ENCODE results near the gene TIMM22.
"Not testable (repeated sequence)": the region's sequence is repeated elsewhere in the genome, so short reads cannot be mapped to it uniquely, and the experiment has no call there.

The TIMM22 gene

DNA sequence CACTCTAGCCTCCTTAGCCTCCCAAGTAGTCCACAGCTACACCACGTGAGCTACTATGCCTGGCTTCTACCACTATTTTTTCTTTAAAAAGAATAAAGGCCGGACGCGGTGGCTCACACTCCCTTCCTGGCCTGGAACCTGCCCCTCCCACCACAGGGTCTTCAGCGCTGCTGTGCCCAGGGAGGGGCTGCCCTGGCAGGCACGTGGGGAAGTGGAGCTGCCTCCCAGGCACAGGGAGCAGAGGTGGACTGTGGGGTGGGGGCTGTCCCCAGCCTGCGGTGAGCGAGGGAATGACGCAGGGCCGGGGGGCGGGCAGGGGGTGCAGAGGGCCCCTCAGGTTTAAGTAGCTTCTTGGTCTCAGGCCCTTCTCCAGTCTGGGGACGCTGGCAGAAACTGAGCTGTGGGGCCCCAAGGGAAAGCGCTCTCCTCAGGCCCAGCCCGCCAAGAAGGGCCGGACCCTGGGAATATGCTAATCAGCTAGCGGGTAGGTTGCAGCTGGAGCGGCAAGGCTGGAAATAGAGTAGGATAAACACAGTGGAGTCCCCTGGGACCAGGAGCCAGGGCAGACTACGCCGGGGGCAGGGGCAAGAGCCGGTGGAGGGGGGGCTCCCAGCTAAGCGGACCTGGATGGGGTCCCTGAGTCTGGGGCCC lies 46.8 kb downstream of the TIMM22 start:
- DNase-seq = no peak

DNA sequence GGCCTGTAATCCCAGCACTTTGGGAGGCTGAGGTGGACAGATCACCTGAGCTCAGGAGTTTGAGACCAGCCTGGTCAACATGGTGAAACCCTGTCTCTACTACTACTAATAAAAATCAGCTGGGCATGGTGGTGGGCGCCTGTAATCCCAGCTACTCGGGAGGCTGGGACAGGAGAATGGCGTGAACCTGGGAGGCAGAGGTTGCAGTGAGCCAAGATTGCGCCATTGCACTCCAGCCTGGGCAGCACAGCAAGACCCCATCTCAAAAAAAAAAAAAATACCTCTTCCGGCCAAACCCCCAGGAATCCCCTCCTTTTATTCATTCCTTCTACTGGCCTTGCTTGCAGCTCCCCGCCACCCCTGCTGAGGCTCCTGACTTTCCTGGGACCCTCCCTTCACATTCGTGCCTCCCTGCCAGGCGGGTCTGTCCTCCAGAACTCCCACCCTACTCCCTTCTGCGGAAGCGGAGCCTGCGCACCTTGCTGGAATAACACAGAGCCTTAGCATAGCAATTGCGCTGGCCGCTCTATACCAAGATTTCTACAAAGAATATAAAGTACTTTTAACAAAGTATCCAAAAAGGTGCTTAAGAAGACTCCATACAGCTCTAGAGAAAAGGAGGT lies 47.6 kb downstream of the TIMM22 start:
- DNase-seq = not testable (repeated sequence)

DNA sequence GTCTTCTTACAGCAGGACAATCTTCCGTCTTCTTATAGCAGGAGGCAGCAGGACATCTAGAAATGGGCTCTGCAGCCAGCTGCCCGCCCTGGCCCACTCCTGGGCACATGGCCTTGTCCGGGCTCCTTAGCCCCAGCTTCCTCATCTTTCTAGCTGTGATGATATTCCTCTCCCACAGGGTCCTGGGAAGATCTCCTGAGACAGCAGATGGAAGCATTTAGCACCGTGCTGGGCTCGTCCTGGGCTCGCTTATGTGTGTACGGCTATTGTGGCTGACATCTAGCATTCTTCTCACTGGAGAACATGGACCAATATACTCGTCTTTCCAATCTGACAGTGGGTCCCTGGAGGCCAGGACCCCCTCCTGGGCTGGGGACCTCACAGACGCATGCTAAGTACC lies 48.5 kb downstream of the TIMM22 start:
- DNase-seq = no peak

DNA sequence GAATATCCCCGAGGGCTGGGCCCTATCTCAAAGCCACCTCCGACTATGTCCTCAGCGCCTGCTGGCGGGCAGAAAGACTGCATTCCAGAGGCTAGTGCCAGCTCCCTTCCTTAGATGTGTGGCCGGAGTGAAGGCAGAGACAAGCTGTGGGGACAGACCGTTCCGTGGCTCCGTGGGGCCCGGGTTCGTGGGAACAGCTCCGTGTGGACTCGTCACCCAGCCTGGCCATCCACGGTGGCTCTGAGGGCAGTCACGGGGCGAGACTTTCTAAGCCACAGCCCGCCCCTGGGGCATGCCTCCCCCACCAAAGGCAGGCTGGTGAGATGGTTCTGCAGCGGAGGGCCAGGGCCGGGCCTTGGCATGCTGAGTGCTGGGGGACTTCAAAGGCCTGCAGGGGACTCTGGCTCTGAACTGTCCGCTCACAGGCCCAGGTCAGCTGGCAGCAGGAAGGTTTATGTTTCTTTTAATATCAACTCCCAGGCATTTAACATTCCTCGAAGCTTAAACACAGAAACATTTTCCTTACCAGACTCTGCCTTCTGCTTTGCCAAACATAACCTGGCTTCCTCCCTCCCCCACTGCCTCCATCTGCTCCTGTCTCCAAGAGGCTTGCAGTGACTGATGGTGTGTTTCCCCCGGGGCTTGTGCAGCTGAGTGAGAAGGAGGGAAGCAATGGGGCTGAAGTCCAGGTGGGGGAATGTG lies 50.4 kb downstream of the TIMM22 start:
- no peak for DNase-seq

DNA sequence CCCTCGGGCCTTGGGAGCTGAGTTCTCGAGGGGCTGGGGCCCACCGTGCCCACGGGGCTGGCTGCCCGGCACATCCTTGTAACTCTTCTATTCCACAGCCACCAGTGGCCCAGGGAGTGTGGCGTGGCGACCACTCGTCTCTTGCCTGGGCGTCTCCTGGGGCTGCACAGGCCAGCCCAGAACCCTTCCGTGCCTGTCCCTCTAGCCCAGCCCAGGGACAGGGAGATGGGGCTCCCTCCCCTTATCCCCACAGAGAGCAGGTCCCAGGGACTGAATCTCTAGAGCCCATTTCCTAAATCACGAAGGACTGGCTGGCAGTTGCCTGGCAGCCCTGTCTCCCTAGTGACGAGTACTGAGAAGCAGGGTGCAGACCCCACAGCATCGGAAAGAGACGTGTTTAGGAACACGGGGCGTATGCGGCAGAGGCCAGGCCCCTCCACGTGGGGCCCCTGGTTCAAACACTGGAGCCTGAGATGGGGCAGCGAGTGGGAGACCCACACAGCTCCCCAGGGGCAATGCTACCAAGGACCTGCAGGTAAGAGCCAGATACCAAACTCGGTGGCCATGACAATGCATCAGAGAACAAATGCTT lies 51.0 kb downstream of the TIMM22 start:
- no peak for DNase-seq

DNA sequence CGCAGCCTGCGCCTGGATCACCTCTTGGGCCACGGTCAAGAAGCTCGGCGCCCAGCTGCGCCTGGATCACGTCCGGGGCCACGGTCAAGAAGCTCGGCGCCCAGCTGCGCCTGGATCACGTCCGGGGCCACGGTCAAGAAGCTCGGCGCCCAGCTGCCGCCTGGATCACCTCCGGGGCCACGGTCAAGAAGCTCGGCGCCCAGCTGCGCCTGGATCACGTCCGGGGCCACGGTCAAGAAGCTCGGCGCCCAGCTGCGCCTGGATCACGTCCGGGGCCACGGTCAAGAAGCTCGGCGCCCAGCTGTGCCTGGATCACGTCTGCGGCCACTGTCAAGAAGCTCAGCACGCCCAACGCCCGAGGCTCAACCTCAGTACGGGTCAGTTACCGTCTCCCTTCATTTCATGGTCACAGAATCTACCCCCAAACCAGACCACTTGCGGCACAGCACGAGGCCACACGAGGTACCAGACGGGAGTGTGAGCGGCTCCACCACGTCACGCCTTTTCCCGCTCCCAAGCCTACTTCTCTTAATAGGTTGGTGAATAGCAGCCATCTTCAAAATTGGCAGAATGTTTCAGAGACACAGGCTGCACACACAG lies 51.7 kb downstream of the TIMM22 start:
- DNase-seq = not testable (repeated sequence)

DNA sequence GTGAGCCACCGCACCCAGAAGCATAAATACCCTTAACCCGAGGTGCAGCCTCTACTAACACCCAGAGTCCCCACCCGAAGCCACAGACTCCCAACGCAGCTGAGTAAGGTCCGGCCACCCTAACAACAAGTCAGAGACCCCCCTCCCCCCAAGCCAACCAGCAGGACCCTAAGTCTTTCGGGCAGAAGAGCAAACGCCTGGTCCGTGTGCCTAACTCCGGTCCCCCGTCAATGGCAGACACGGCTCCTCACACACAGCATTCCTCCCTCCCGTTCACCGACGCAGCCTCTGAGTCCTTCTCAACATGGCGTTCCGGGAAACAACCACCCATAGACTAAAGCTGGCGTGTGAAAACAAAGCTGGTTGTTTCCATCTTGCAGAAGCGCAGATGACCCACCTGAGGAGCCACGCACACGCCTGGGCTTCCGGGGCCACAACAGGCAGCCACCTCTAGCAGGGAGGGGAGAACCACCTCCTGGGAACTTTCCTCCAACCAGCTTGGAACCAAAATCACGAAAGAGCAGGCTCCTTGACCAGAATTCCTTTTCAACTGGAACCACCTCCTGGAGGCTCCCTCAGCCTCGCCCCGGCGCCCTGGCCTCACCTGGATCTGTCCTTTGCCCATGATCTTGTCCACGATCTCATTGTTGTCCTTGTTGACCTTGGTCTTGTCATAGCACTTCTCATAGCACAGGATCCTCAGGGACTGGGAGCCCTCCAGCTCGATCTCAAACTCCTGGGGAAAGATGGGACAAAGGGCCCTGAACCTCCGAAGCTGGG lies 52.7 kb downstream of the TIMM22 start:
- no peak for DNase-seq

DNA sequence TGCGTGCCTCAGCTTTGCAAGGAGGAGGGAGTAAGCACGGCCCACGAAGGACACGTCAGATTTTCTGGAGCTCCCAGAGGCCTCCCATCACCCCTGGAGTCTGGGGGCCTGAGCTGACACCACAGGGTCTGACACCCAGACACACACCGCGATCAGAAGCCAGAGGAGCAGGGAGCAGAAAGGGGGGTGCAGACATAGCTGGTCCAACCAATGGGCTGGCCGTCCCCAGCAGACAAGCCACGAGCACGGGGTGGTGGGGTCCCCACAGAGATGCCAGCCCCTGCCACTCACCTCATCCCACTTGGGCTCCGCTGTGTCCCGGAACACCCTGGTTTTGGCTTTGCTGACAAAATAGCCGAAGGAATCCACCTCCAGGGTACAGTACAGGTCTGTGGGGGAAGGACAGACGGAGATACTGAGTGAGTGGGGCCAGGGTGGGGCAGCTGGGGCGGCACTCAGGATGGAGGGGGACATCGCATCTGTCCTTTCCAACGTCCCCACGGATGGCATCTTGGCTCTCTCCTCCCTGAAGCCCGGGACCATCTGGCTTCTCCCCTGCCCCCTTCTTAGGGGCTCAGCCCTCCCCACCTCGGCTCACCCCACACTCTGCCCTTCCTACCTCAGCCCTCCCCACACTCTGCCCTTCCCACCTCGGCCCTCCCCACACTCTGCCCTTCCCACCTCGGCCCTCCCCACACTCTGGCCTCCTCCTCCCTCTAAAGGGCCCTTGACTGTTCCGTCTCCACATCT lies 53.5 kb downstream of the TIMM22 start:
- no peak for DNase-seq

DNA sequence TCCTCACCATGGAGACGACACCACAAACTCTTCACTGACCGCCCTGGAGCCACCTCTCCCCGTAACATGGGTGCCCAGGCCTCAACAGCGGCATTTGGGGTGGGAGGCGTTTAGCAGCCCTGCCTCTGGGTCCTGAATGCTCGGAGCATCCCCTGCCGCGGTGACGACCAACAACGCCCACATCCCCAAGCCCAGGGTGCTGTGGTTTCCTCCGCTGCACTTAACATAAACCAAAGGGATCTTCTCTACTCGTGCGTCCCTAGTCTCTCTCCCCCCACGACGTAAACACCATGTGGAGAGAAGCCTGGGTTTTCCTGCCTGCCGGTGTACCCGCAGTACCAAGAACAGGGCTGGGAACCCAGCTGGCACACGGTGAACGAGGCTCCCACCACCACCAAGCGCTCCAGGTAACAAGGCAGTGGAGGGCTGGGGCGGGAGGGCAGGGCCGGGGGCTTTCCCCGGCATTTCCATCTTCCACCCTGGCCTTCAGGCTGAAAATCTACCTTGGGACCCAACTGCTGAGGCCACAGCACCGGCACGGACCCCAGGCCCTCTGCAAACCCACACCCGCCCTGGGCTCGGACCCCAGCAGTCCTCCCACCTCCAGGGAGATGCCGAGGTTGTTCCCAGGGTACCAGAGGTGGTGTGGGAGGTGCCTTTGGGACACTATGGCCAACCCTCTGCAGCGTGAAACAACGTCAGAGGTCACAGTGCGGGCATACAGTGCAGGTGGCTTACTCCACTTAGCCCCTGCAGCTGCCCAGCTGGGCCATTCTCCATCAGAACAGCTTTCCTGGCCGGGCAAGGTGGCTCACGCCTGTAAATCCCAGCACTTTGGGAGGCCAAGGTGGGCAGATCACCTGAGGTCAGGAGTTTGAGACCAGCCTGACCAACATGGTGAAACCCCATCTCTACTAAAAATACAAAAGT lies 54.3 kb downstream of the TIMM22 start:
- DNase-seq = no peak
